Uterus (tissue), 4 donors: ENCODE measurements around the gene PDE4D. TPM values are rescaled to one million over a fixed set of nuclear protein-coding genes. Genes with fewer than 3 reads are reported as not detected.
"Not testable (repeated sequence)": the region's sequence is repeated elsewhere in the genome, so short reads cannot be mapped to it uniquely, and the experiment has no call there.

Source experiments
- DNase-seq, 2 donors: peaks; one replicate each; pipeline ENCODE4 v3.0.0-alpha.2; 2019 to 2020
- H3K27ac ChIP-seq, 2 donors: fragments of 200-600 bp; sonication (generic); 1 replicate in 1 of 2; 2 replicates in 1 of 2; pipeline ENCODE4 v1.5.1; 2016 to 2018
- H3K27me3 ChIP-seq, 2 donors: fragments of 200-600 bp; sonication (generic); one replicate each; pipeline ENCODE4 v1.5.1; 2018 to 2019; ENCODE audit warnings: control low read depth in 1 of 2
- H3K36me3 ChIP-seq, 2 donors: fragments of 200-600 bp; sonication (generic); one replicate each; pipeline ENCODE4 v1.5.1; 2019; ENCODE audit warnings: control low read depth in 1 of 2
- H3K4me1 ChIP-seq, 2 donors: fragments of 200-600 bp; sonication (generic); one replicate each; pipeline ENCODE4 v1.5.1; 2018 to 2019; ENCODE audit warnings: control low read depth in 1 of 2
- H3K4me3 ChIP-seq, 2 donors: fragments of 200-600 bp; sonication (generic); 1 replicate in 1 of 2; 2 replicates in 1 of 2; pipeline ENCODE4 v1.5.1; 2018 to 2019; ENCODE audit warnings: mild to moderate bottlenecking in 1 of 2
- H3K9me3 ChIP-seq, 2 donors: fragments of 200-600 bp; sonication (generic); one replicate each; pipeline ENCODE4 v1.5.1; 2019; ENCODE audit warnings: control low read depth in 1 of 2
- CTCF ChIP-seq, 4 experiments: fragments of 200-600 bp in 2 of 4; fragments of 450-650 bp in 2 of 4; sonication (generic) in 2 of 4; IDR thresholded peaks; one replicate each; pipeline ENCODE4 v1.5.1; 2016 to 2019; ENCODE audit warnings: antibody characterized with exemption in 4 of 4, mild to moderate bottlenecking in 2 of 4, moderate library complexity in 1 of 4
- POLR2A ChIP-seq, 2 donors: fragments of 450-650 bp; IDR thresholded peaks; one replicate each; pipeline ENCODE4 v1.6.1; 2016; ENCODE audit warnings: antibody characterized with exemption in 2 of 2, mild to moderate bottlenecking in 1 of 2, moderate library complexity in 1 of 2
- intact Hi-C: fragments of 100-400 bp; cut with DNase I; formaldehyde crosslinking; loops from one replicate; pipeline ENCODE4 v1.15.1; 2023; ENCODE audit warnings: low total_unique reads
- total RNA-seq, 4 donors: library from RNA; depleted of rRNA in 3 of 4; stranded (reverse); fragments of >200 nt in 3 of 4; gene quantifications; one replicate each; pipeline versions ENCODE4 v1.1.0 to v1.2.4, GENCODE V29; 2014 to 2023
- donor health status: DM: yes; HTN: yes; CAD: no.

PDE4D gene
- total RNA-seq, 4 donors from 2014 or later = 27.1 to 77.0 (median 45.8) TPM

DNA sequence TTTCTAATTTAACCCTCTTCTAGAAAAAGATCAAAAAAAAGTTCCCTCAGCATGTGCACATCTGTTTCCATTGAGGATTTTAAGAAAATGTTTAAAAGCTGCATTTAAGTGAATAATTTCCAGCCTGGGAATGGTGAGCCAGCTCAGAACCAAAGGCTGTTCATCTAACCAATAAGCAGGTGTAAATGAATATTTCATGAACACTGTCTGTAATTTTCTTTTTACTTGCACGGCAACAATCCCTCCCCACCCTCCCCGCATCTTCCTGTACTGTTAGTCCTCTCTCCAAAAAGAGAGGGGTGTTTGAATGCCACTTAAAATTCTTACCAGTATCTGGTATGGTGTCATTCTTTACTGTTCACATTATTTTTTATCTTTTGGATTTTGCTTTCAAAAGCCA, 425.6 kb downstream of the PDE4D start:
- Histone ChIP-seq H3K27me3 (no peaks in the 10 kb centered on the region), H3K36me3 (no peaks in the 10 kb centered on the region), H3K4me3 (no peak overlapping the region), H3K9me3 (no peaks in the 10 kb centered on the region), H3K4me1 (no peaks in the 10 kb centered on the region), H3K27ac (no peak overlapping the region)
- intact Hi-C loops = no loop called here
- TF ChIP-seq CTCF (IDR thresholded peaks at IDR 0.05) (no peak), POLR2A (IDR thresholded peaks at IDR 0.05) (no peak)
- no peak for DNase-seq

GRCh38 chr5:59466271-59466670, 427.3 kb downstream of the PDE4D start:
- H3K9me3 ChIP-seq = no peaks in the 10 kb centered on the region
- no peak overlapping the region for H3K4me3 ChIP-seq
- no peaks in the 10 kb centered on the region for H3K4me1 ChIP-seq
- no peak for DNase-seq
- H3K27me3 ChIP-seq = no peaks in the 10 kb centered on the region
- no peaks in the 10 kb centered on the region for H3K36me3 ChIP-seq
- no peak overlapping the region for H3K27ac ChIP-seq
- intact Hi-C loops = no loop called here
- TF ChIP-seq POLR2A (IDR thresholded peaks at IDR 0.05) (no peak), CTCF (IDR thresholded peaks at IDR 0.05) (no peak)

DNA sequence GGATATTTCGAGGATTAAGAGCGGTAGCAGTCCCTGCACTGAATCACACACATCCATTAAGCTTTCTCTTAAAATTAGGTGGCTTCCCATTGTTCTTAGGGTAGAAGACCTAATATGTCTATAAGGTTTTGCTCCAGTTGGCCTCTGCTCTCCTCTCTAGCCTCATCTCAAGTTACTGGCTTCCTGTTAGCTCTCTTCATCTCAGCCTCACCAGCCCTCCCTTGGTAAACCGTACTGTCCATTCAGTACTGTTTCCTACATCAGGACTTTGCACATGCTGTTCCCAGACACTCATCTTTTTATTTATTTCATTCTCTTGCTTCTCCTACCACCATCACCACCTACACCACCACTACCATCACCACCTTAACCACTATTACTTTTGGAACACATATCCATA, 428.6 kb downstream of the PDE4D start:
- intact Hi-C loops = no loop called here
- no peak for DNase-seq
- no peaks in the 10 kb centered on the region for H3K4me1 ChIP-seq
- H3K27me3 ChIP-seq = no peaks in the 10 kb centered on the region
- no peaks in the 10 kb centered on the region for H3K9me3 ChIP-seq
- H3K4me3 ChIP-seq = no peak overlapping the region
- no peaks in the 10 kb centered on the region for H3K36me3 ChIP-seq
- TF ChIP-seq CTCF (IDR thresholded peaks at IDR 0.05) (no peak), POLR2A (IDR thresholded peaks at IDR 0.05) (no peak)
- no peak overlapping the region for H3K27ac ChIP-seq

DNA sequence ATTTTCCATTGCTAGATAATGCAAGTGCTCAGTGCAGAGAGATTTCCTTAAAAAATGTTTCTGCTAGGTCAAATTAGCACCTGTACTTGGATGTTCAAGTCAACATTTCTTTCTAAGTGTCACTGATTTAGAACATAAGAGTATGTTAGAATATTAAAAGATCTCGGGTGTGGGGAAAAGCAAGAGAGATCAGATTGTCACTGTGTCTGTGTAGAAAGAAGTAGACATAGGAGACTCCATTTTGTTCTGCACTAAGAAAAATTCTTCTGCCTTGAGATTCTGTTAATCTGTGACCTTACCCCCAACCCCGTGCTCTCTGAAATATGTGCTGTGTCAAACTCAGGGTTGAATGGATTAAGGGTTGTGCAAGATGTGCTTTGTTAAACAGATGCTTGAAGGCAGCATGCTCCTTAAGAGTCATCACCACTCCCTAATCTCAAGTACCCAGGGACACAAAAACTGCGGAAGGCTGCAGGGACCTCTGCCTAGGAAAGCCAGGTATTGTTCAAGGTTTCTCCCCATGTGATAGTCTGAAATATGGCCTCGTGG, 429.8 kb downstream of the PDE4D start:
- H3K4me3 ChIP-seq, H3K36me3 ChIP-seq, H3K4me1 ChIP-seq, H3K27ac ChIP-seq, H3K9me3 ChIP-seq, intact Hi-C loops, H3K27me3 ChIP-seq, DNase-seq: not testable (repeated sequence)

GRCh38 chr5:59462956-59463355, 430.6 kb downstream of the PDE4D start:
- Histone ChIP-seq H3K9me3 (no peaks in the 10 kb centered on the region), H3K27me3 (no peaks in the 10 kb centered on the region), H3K4me1 (no peaks in the 10 kb centered on the region), H3K4me3 (no peak overlapping the region), H3K36me3 (no peaks in the 10 kb centered on the region), H3K27ac (no peak overlapping the region)
- TF ChIP-seq CTCF (IDR thresholded peaks at IDR 0.05) = no peak
- TF ChIP-seq POLR2A (IDR thresholded peaks at IDR 0.05) = no peak
- intact Hi-C loops = no loop called here
- no peak for DNase-seq
